GM18505 (cell line): Measurements from ENCODE around the gene GRID2.

ENCODE experiments used
- ATAC-seq: cut with Tn5 transposase; IDR thresholded peaks from one replicate; pipeline ENCODE4 v1.9.1; 2021; ENCODE audit not compliant: unreplicated experiment
- POLR2A ChIP-seq: IDR thresholded peaks from 4 replicates; pipeline ENCODE4 v1.6.1; 2011; ENCODE audit warnings: borderline replicate concordance; ENCODE audit not compliant: insufficient read depth, insufficient read length; ENCODE audit errors: extremely low read depth

Gene GRID2

GRCh38 chr4:92952897-92953296 lies 649.1 kb downstream of the GRID2 start:
- no peak for TF ChIP-seq POLR2A
- ATAC-seq: no peak

DNA sequence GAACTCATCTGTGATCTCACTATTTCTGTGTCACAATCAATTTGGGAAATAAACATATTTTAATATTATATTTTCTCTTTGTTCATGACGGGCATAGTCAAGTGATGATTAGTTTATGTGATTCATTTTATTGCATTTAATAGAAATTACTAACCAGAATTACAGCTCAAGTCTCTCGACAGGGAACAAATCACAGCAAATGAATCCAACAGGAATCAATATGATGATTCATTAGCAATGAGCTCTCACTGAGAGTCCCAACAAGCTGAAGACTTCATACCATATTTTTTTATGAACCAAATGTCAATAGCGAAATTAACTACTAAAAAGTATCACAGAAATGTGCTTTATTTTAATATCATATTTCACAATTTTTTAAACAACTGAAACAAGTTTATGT lies 649.7 kb downstream of the GRID2 start:
- TF ChIP-seq POLR2A: no peak
- no peak for ATAC-seq

DNA sequence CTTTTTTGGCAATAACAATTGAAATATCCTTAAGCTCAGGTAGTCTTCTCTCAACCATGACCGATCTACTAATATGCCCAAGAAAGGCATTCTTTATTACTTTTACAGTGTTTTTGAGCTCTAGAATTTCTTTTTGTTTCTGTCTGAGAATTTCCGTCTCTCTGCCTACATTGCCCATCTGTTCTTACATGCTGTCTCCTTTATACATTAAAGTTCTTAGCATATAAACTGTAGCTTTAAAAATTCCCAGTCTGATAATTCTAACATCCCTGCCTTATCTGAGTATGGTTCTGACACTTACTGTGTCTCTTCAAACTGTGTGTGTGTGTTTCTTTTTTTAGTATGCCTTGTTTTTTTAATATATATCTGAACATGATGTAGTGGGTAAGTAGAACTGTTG lies 658.1 kb downstream of the GRID2 start:
- TF ChIP-seq POLR2A: no peak

DNA sequence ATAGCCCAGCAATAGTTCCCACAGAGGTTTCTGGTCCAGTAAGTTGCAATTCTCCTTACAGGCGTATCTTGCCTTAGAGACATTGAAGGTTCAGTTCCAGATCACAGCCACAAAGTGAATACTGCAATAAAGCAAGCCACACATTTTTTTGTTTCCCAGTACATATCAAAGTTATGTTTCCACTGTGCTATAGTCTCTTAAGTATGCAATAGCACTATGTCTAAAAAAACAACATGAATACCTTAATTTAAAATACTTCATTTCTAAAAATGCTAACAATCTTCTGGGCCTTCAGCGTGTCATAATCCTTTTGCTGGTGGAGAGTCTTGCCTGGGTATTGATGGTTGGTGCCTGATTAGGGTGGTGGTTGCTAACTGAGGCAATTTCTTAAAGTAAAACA lies 659.1 kb downstream of the GRID2 start:
- ATAC-seq: no peak

More for the DNA sequence above, 658.1 kb downstream of the GRID2 start:
- no peak for ATAC-seq

GRCh38 chr4:92968556-92968955 lies 664.8 kb downstream of the GRID2 start:
- no peak for TF ChIP-seq POLR2A
- ATAC-seq: no peak

More for the DNA sequence above, 659.1 kb downstream of the GRID2 start:
- TF ChIP-seq POLR2A: no peak

GRCh38 chr4:92968996-92969395 lies 665.2 kb downstream of the GRID2 start:
- TF ChIP-seq POLR2A: no peak
- ATAC-seq: no peak

DNA sequence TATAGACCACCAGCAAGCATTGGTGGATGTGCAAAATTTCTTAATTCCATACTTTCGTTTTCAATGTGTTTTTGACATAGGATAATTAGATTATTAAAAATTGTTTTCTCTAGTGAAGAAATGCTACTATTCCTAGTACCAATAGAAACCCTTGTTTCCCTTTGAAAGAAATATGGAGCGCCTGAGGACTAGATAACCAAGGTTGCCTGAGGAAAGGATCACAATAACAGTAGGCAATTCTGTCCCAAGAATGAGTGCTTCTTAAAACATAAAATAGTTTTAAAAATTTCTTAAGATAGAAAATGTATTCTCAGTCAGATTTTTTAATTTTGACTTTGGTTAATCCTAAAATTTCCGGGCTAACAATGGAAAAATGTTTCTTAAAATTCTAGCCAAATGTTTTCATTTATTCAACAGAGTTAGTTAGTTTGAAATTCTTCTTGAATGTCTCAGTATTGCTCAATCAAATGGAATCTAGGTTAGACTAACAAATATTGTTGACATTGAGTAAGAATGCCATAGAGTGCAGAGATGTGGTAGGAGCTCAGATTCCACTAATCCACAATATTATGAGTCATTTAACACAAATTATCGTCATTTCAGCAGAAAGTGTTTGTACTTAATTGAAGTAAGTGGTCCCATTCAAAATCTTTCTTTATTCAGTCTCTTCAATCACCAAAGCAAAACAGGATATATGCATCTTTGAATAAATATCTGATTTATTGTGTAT lies 666.0 kb downstream of the GRID2 start:
- no peak for TF ChIP-seq POLR2A
- no peak for ATAC-seq

DNA sequence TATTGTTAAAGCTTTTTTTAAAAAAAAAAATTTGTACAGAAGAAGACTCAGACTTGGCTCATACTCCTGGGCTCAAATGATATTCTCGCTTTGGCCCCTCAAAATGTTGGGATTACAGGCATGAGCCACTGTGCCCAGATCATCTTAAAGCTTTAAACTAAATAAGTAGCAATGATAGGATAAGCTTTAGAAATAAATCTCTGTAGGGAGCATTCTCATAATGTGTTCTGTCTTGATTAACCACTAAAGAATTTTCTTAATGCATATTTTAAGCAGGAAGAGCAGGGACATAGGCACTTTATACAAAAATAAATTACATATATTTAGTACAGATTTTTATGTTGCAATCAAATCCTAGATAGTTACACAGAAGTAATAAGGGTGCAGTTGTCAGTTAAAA lies 667.2 kb downstream of the GRID2 start:
- no peak for ATAC-seq
- TF ChIP-seq POLR2A: no peak

GRCh38 chr4:92988301-92988700 lies 684.5 kb downstream of the GRID2 start:
- TF ChIP-seq POLR2A: no peak
- ATAC-seq: no peak

DNA sequence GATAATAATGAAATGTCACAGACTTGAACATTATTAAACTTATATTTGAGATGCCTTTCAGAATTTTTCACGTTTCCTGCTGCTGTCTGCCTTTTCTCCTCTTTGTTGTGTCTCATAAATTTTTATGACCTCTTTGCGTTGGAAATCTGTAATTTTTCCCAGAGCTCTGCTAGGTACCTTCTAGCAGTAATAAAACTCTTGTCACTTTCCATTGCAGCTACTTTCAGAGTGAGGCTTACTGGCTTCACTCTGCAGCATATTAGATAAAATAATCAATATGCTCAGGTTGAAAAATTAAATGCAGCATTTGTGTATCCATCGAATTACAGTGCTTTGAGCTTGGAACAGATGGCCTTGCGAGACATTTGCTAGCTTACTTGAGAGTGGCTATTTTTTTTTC lies 689.0 kb downstream of the GRID2 start:
- no peak for TF ChIP-seq POLR2A
- ATAC-seq: no peak

DNA sequence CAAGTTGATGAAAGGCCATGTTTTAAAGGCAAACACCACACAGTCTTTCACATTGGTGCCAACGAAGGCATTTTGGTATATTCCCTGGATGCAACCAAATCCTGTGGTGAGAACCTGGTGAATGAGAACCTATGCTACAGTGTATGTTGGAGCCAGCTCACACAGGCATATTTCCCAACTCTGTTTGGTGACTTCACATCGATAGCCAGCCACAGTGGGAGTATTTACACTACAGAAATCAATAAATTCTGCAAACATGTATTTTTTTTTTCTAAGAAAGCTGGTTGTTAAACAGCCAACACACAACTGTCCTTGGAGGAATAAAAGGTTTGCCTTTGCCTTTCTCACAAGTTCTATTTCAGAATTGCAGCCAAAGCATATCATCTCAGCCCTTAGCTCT lies 691.0 kb downstream of the GRID2 start:
- TF ChIP-seq POLR2A: no peak
- no peak for ATAC-seq

DNA sequence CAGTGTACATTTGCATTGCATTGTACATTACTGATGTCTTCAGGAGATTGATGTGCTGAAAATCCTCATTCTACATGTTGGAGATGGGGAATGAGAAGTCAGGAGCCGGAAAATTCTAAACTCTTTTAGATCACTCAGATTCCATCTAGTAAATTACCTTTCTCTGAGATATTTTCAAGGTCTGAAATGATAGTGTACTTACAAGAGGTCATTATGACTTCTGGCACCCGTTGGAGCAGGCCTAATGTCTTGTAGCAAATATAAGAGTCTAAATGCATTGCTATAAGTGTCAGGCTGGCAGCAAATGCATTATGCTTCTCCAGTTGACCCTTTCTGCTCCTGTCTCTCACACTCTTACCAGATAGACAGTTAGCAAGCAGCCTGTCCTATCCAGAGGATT lies 692.8 kb downstream of the GRID2 start:
- ATAC-seq: no peak
- TF ChIP-seq POLR2A: no peak

DNA sequence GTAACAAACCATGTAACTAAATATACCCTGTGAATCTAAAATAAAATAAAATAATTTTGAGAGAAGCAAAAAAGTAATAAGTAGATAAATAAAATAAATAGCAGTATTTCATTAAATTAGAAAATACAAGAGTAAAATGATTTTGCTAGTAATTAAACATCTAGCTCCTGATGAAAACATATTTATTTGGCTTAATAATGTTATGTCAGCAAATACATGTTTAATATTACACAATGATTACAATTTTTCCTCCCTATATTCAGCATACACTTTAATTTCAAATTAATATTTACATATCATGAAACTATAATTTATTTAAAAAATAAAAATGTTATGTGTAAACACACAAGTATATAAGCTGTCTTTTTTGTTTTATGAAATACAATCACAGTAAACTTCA lies 697.1 kb downstream of the GRID2 start:
- ATAC-seq: no peak
- TF ChIP-seq POLR2A: no peak

GRCh38 chr4:93002240-93002639 lies 698.5 kb downstream of the GRID2 start:
- ATAC-seq: no peak
- no peak for TF ChIP-seq POLR2A

DNA sequence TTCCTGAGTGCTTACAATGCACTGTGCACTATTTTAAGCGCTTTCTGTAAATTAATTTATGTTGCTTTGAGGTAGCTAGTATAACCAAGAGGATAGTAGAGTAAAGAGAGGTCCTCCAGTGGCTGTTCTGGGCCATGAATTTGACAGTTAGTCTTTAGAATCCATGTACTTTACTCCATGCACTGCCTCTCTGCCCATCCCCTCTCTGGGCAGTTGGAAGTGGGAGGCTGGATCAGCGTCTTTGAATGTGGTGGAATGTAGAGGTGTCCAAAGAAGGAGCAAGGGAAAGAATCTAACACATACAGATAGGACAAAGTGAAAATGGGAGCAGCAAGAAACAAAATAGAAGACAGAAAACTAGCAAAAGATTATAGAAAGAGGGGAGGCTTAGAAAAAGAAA lies 712.6 kb downstream of the GRID2 start:
- ATAC-seq: no peak
- no peak for TF ChIP-seq POLR2A
